GM23338 (cell line): ENCODE results near the gene ZNF100. TPM values are rescaled to one million over a fixed set of nuclear protein-coding genes. Genes with fewer than 3 reads are reported as not detected.

Experiments
- ATAC-seq: fragments of 200-7000 bp; cut with Tn5 transposase; 3 replicates; pipeline ENCODE4 v1.9.1; 2020
- DNase-seq: peaks from one replicate; pipeline ENCODE4 v3.0.0-alpha.2; 2015; ENCODE audit warnings: low spot score
- H2AFZ ChIP-seq: fragments of 200-600 bp; sonication (generic); 2 replicates; pipeline ENCODE4 v1.8.0; 2016; ENCODE audit warnings: antibody characterized with exemption, mild to moderate bottlenecking, moderate library complexity
- H3F3A ChIP-seq: fragments of 200-600 bp; sonication (generic); replicated peaks from 2 replicates; pipeline ENCODE4 v1.8.0; 2017; ENCODE audit warnings: antibody characterized with exemption, mixed run types, low read depth
- H3K27ac ChIP-seq: fragments of 200-600 bp; sonication (generic); 2 replicates; pipeline ENCODE4 v1.6.1; 2016; ENCODE audit warnings: low read depth
- H3K27me3 ChIP-seq: fragments of 200-600 bp; sonication (generic); 2 replicates; pipeline ENCODE4 v1.8.0; 2016; ENCODE audit warnings: mild to moderate bottlenecking, mixed run types, moderate library complexity; ENCODE audit not compliant: insufficient read depth
- H3K36me3 ChIP-seq: fragments of 200-600 bp; sonication (generic); 2 replicates; pipeline ENCODE4 v1.8.0; 2016; ENCODE audit warnings: mild to moderate bottlenecking; ENCODE audit not compliant: insufficient read depth
- H3K4me1 ChIP-seq: fragments of 200-600 bp; sonication (generic); 2 replicates; pipeline ENCODE4 v1.8.0; 2016; ENCODE audit warnings: mild to moderate bottlenecking, moderate library complexity; ENCODE audit not compliant: insufficient read depth
- H3K4me2 ChIP-seq: fragments of 200-600 bp; sonication (generic); 2 replicates; pipeline ENCODE4 v1.7.1; 2017; ENCODE audit warnings: mixed run types
- H3K4me3 ChIP-seq: fragments of 200-600 bp; sonication (generic); 2 replicates; pipeline ENCODE4 v1.6.1; 2016; ENCODE audit warnings: mixed run types
- H3K79me2 ChIP-seq: fragments of 200-600 bp; sonication (generic); replicated peaks from 2 replicates; pipeline ENCODE4 v1.8.0; 2017; ENCODE audit warnings: mild to moderate bottlenecking; ENCODE audit not compliant: insufficient read depth
- H3K9me2 ChIP-seq: fragments of 200-600 bp; sonication (generic); 2 replicates; pipeline ENCODE4 v1.8.0; 2017; ENCODE audit not compliant: insufficient read depth
- H4K20me1 ChIP-seq: fragments of 200-600 bp; sonication (generic); replicated peaks from 2 replicates; pipeline ENCODE4 v1.8.0; 2017; ENCODE audit warnings: mild to moderate bottlenecking; ENCODE audit not compliant: insufficient read depth
- H3K27ac Mint-ChIP-seq: 2 replicates; pipeline ENCODE4 v1.8.0; 2020; ENCODE audit warnings: inconsistent platforms, mild to moderate bottlenecking, moderate library complexity, mixed read lengths
- H3K27me3 Mint-ChIP-seq: 3 replicates; pipeline ENCODE4 v1.8.0; 2022; ENCODE audit warnings: low read depth, mild to moderate bottlenecking, moderate library complexity, mixed read lengths, inconsistent platforms; ENCODE audit not compliant: insufficient read depth, poor library complexity
- H3K36me3 Mint-ChIP-seq: 3 replicates; pipeline ENCODE4 v1.8.0; 2021; ENCODE audit warnings: low read depth, mild to moderate bottlenecking, inconsistent platforms, moderate library complexity, mixed read lengths
- H3K4me1 Mint-ChIP-seq: 3 replicates; pipeline ENCODE4 v1.8.0; 2020; ENCODE audit warnings: mild to moderate bottlenecking, inconsistent platforms, mixed read lengths
- H3K4me3 Mint-ChIP-seq: 3 replicates; pipeline ENCODE4 v1.8.0; 2021; ENCODE audit warnings: moderate library complexity, mild to moderate bottlenecking, inconsistent platforms, mixed read lengths
- H3K9me3 Mint-ChIP-seq: 3 replicates; pipeline ENCODE4 v1.8.0; 2020; ENCODE audit warnings: moderate library complexity, mild to moderate bottlenecking, inconsistent platforms, mixed read lengths
- EZH2 ChIP-seq: fragments of 200-600 bp; sonication (generic); IDR thresholded peaks from one replicate; pipeline ENCODE4 v1.8.0; 2017; ENCODE audit warnings: antibody characterized with exemption, mild to moderate bottlenecking, low read depth; ENCODE audit not compliant: unreplicated experiment
- NANOG ChIP-seq: IDR thresholded peaks from 2 replicates; pipeline ENCODE4 v1.6.1; 2016; ENCODE audit warnings: antibody characterized with exemption, borderline replicate concordance
- STAT1 ChIP-seq: IDR thresholded peaks from one replicate; pipeline ENCODE4 v1.6.1; 2016; ENCODE audit warnings: antibody characterized with exemption; ENCODE audit not compliant: unreplicated experiment
- ZNF114 ChIP-seq: fragments of 250-450 bp; sonication (Bioruptor Pico); IDR thresholded peaks from 2 replicates; pipeline ENCODE4 v1.5.0; 2020; ENCODE audit warnings: mild to moderate bottlenecking, moderate library complexity
- ZNF331 ChIP-seq: fragments of 250-450 bp; sonication (Bioruptor Pico); IDR thresholded peaks from 2 replicates; pipeline ENCODE4 v1.5.0; 2020; ENCODE audit warnings: low read depth, mild to moderate bottlenecking, moderate library complexity
- polyA plus RNA-seq: library from polyadenylated mRNA; unstranded; fragments of >200 nt; fragmentation: Nextera tagmentation; extraction: Ambion mirVana; gene quantifications from 2 replicates; pipeline ENCODE4 v1.2.1, GENCODE V29; 2016
- total RNA-seq: library from RNA; depleted of rRNA; stranded (reverse); fragments of >200 nt; shearing (Covaris generic); gene quantifications from 2 replicates; pipeline ENCODE4 v1.2.3, GENCODE V29; 2014
- TF ChIP-seq, protein P1 (sequence below): fragments of 250-450 bp; sonication (Bioruptor Pico); IDR thresholded peaks from 2 replicates; pipeline ENCODE4 v1.5.0; 2020; ENCODE audit warnings: mild to moderate bottlenecking, moderate library complexity
- TF ChIP-seq, protein P2 (sequence below), 2 experiments: fragments of 200-600 bp in 1 of 2; sonication (generic) in 1 of 2; conservative IDR thresholded peaks; 2 replicates each; pipeline versions ENCODE4 v1.5.1 to v1.6.1; 2016 to 2017; ENCODE audit warnings: antibody characterized with exemption in 2 of 2, low read depth in 2 of 2, mild to moderate bottlenecking in 2 of 2, moderate library complexity in 1 of 2
- TF ChIP-seq, protein P3 (sequence below): IDR thresholded peaks from 2 replicates; pipeline ENCODE4 v1.6.1; 2016; ENCODE audit warnings: antibody characterized with exemption

The ZNF100 gene
- total and polyA plus RNA-seq, 2 experiments from 2014 or later, result 10.0 to 25.1 TPM

DNA sequence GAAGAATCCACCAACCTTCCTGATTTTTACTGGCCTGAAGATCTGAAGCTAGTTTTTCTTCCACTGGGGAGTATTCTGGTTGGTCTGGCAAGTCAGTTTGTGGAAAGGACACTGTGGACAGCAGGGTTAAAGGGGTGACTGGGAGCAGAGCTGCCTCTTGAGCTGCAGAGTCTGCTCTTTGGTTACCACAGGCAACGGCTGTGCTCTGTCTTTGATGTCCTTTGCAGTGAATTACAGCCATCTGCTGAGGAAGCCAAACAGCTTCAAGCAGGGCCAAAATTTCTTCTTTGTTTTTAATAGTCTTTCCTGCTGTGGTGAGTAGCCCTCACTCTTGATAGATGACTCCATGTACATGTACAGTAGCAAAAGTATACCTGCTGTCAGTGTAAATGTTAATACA, 75.7 kb downstream of the ZNF100 start (continued):
- TF ChIP-seq, protein P1, sequence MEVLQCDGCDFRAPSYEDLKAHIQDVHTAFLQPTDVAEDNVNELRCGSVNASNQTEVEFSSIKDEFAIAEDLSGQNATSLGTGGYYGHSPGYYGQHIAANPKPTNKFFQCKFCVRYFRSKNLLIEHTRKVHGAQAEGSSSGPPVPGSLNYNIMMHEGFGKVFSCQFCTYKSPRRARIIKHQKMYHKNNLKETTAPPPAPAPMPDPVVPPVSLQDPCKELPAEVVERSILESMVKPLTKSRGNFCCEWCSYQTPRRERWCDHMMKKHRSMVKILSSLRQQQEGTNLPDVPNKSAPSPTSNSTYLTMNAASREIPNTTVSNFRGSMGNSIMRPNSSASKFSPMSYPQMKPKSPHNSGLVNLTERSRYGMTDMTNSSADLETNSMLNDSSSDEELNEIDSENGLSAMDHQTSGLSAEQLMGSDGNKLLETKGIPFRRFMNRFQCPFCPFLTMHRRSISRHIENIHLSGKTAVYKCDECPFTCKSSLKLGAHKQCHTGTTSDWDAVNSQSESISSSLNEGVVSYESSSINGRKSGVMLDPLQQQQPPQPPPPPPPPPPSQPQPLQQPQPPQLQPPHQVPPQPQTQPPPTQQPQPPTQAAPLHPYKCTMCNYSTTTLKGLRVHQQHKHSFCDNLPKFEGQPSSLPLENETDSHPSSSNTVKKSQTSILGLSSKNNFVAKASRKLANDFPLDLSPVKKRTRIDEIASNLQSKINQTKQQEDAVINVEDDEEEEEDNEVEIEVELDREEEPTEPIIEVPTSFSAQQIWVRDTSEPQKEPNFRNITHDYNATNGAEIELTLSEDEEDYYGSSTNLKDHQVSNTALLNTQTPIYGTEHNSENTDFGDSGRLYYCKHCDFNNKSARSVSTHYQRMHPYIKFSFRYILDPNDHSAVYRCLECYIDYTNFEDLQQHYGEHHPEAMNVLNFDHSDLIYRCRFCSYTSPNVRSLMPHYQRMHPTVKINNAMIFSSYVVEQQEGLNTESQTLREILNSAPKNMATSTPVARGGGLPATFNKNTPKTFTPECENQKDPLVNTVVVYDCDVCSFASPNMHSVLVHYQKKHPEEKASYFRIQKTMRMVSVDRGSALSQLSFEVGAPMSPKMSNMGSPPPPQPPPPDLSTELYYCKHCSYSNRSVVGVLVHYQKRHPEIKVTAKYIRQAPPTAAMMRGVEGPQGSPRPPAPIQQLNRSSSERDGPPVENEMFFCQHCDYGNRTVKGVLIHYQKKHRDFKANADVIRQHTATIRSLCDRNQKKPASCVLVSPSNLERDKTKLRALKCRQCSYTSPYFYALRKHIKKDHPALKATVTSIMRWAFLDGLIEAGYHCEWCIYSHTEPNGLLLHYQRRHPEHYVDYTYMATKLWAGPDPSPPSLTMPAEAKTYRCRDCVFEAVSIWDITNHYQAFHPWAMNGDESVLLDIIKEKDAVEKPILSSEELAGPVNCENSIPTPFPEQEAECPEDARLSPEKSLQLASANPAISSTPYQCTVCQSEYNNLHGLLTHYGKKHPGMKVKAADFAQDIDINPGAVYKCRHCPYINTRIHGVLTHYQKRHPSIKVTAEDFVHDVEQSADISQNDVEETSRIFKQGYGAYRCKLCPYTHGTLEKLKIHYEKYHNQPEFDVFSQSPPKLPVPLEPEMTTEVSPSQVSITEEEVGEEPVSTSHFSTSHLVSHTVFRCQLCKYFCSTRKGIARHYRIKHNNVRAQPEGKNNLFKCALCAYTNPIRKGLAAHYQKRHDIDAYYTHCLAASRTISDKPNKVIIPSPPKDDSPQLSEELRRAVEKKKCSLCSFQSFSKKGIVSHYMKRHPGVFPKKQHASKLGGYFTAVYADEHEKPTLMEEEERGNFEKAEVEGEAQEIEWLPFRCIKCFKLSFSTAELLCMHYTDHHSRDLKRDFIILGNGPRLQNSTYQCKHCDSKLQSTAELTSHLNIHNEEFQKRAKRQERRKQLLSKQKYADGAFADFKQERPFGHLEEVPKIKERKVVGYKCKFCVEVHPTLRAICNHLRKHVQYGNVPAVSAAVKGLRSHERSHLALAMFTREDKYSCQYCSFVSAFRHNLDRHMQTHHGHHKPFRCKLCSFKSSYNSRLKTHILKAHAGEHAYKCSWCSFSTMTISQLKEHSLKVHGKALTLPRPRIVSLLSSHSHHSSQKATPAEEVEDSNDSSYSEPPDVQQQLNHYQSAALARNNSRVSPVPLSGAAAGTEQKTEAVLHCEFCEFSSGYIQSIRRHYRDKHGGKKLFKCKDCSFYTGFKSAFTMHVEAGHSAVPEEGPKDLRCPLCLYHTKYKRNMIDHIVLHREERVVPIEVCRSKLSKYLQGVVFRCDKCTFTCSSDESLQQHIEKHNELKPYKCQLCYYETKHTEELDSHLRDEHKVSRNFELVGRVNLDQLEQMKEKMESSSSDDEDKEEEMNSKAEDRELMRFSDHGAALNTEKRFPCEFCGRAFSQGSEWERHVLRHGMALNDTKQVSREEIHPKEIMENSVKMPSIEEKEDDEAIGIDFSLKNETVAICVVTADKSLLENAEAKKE (CRISPR knock-in tag), result no peak
- TF ChIP-seq EZH2, result no peak
- no peak for TF ChIP-seq ZNF114 (CRISPR knock-in tag)
- TF ChIP-seq NANOG, result no peak

DNA sequence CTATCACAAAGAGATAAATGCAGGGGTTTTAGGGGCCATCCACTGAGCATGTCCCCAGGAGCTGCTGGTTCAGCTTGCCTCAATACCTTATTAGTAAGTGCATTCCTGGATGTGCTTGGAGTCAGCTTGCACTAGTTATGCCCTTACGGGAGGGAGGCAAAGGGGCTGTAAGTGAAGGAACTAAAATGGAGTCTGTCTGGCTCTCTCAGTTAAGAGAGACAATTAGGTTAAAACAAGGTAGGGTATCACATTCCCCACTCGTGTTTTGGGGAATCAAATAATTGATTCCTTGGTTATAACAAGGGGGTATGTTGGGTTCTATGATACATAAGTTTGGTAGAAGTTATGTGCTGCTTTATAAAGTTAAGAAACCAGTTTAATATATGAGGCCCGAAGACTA, 78.9 kb downstream of the ZNF100 start:
- no peak overlapping the region for H3K27ac ChIP-seq
- H2AFZ ChIP-seq, result peak overlapping the region; percentile 43; the same call in 1 of the 2 replicates
- ATAC-seq (no peak), DNase-seq (no peak)
- Mint-ChIP-seq H3K36me3 (peaks cover 4% of the 10 kb centered on the region; the same call in 1 of the 3 replicates), H3K27me3 (peaks cover 3% of the 10 kb centered on the region), H3K9me3 (peaks cover 17% of the 10 kb centered on the region), H3K4me3 (no peak overlapping the region), H3K4me1 (no peaks in the 10 kb centered on the region), H3K27ac (no peak overlapping the region)
- no peak overlapping the region for H3K4me2 ChIP-seq
- H3K9me2 ChIP-seq, result 0 out of 2 replicates have a peak, but pooled peaks cover 3% of the 10 kb centered on the region
- H3K27me3 ChIP-seq, result no peaks in the 10 kb centered on the region
- H3K4me1 ChIP-seq, result no peaks in the 10 kb centered on the region
- H3K4me3 ChIP-seq, result no peak overlapping the region
- H4K20me1 ChIP-seq, result no peaks in the 10 kb centered on the region
- TF ChIP-seq ZNF331 (CRISPR knock-in tag) (no peak), STAT1 (no peak)
- TF ChIP-seq, protein P2, sequence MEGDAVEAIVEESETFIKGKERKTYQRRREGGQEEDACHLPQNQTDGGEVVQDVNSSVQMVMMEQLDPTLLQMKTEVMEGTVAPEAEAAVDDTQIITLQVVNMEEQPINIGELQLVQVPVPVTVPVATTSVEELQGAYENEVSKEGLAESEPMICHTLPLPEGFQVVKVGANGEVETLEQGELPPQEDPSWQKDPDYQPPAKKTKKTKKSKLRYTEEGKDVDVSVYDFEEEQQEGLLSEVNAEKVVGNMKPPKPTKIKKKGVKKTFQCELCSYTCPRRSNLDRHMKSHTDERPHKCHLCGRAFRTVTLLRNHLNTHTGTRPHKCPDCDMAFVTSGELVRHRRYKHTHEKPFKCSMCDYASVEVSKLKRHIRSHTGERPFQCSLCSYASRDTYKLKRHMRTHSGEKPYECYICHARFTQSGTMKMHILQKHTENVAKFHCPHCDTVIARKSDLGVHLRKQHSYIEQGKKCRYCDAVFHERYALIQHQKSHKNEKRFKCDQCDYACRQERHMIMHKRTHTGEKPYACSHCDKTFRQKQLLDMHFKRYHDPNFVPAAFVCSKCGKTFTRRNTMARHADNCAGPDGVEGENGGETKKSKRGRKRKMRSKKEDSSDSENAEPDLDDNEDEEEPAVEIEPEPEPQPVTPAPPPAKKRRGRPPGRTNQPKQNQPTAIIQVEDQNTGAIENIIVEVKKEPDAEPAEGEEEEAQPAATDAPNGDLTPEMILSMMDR (conservative IDR thresholded peaks at IDR 0.05; ENCODE audit: low read depth in 2 of 2), result no peak
- TF ChIP-seq, protein P3, sequence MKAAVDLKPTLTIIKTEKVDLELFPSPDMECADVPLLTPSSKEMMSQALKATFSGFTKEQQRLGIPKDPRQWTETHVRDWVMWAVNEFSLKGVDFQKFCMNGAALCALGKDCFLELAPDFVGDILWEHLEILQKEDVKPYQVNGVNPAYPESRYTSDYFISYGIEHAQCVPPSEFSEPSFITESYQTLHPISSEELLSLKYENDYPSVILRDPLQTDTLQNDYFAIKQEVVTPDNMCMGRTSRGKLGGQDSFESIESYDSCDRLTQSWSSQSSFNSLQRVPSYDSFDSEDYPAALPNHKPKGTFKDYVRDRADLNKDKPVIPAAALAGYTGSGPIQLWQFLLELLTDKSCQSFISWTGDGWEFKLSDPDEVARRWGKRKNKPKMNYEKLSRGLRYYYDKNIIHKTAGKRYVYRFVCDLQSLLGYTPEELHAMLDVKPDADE, result no peak
- H3K79me2 ChIP-seq, result no peaks in the 10 kb centered on the region
- H3F3A ChIP-seq, result no peaks in the 10 kb centered on the region
- H3K36me3 ChIP-seq, result no peaks in the 10 kb centered on the region
